Left lung (tissue), 10 donors: ENCODE data around the gene EYA2. TPM values are rescaled to one million over a fixed set of nuclear protein-coding genes. Genes with fewer than 3 reads are reported as not detected.

Experiments
- ATAC-seq: fragments of 200-7000 bp; cut with Tn5 transposase; one replicate; pipeline ENCODE4 v1.9.1; 2020; ENCODE audit warnings: moderate library complexity
- DNase-seq, 4 donors: peaks; one replicate each; pipeline ENCODE4 v3.0.0-alpha.2; 2013 to 2020
- H3K27ac ChIP-seq, 2 donors: fragments of 200-600 bp; sonication (generic) in 1 of 2; one replicate each; pipeline versions ENCODE4 v1.5.0 to v1.8.0; 2020 to 2021
- H3K27me3 ChIP-seq, 2 donors: fragments of 200-600 bp; sonication (generic) in 1 of 2; one replicate each; pipeline versions ENCODE4 v1.5.0 to v1.8.0; 2020 to 2021
- H3K36me3 ChIP-seq, 2 donors: fragments of 200-600 bp; sonication (generic) in 1 of 2; one replicate each; pipeline versions ENCODE4 v1.5.0 to v1.8.0; 2020 to 2021
- H3K4me1 ChIP-seq, 2 donors: fragments of 200-600 bp; one replicate each; pipeline ENCODE4 v1.8.0; 2021
- H3K4me3 ChIP-seq, 2 donors: fragments of 200-600 bp; sonication (generic) in 1 of 2; one replicate each; pipeline versions ENCODE4 v1.5.0 to v1.8.0; 2020 to 2021; ENCODE audit warnings: mild to moderate bottlenecking in 1 of 2
- H3K9me3 ChIP-seq, 2 donors: fragments of 200-600 bp; sonication (generic) in 1 of 2; one replicate each; pipeline versions ENCODE4 v1.5.0 to v1.8.0; 2020 to 2021
- intact Hi-C, 2 donors: fragments of 100-400 bp; cut with DNase I; formaldehyde crosslinking; loops; one replicate each; pipeline versions ENCODE4 v1.11.2 to v1.14.2; 2022
- polyA plus RNA-seq, 6 donors: library from polyadenylated mRNA; unstranded; fragments of 120-200 nt; gene quantifications; one replicate each; pipeline ENCODE4 v1.2.1, GENCODE V29; 2013; ENCODE audit not compliant: insufficient read length in 6 of 6
- total RNA-seq, 2 donors: library from RNA; stranded (reverse); fragmentation: NEBNext Ultra II Directional; extraction: Animal tissue kit (Norgen Biotek cat#: 25700); gene quantifications; one replicate each; pipeline ENCODE4 v1.2.1, GENCODE V29; 2021
- TF ChIP-seq, protein P1 (sequence below), 2 donors: fragments of 200-600 bp; sonication (generic) in 1 of 2; IDR thresholded peaks; one replicate each; pipeline versions ENCODE4 v1.5.0 to v1.8.0; 2021; ENCODE audit warnings: antibody characterized with exemption in 2 of 2
- donor health status: DM: no; HTN: yes; CAD: no.
- donor health status: DM: no; HTN: no; CAD: no.

Gene EYA2
- total and polyA plus RNA-seq, 8 donors: 0.77 to 2.3 (median 1.2) TPM

DNA sequence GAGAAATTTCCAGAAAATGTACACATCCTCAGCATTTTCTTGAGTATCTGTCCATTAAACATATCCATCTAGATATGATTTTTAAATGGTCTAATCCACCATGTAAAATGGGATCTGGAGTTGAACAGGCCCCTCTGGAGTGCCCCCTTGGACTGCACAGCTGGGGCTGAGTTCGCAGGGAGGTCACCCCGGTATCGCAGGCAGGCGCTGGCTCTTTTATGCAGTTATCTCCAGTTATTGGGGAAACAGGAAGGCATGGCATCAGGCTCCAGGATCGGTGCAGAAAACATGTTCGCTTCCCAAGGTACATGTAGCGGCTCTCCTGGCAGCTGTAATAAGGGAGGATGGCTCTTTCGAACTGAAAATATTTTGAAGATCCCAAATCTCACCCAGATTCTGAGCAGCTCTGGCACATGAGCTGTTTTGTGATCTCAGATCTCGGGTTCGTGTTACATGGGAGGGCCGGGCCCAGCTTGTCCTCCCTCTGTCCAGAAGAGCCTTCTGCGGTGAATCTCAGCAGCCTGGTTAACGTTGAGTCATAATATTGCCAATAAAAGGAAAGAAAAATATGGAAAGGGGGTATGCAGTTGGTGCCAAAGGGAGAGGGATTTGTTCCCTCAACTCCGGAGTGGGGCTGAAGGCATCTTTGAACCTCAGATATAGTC lies 167.7 kb downstream of the EYA2 start:
- no peak for DNase-seq
- no peaks in the 10 kb centered on the region for H3K4me1 ChIP-seq
- intact Hi-C loops: no loop called here

DNA sequence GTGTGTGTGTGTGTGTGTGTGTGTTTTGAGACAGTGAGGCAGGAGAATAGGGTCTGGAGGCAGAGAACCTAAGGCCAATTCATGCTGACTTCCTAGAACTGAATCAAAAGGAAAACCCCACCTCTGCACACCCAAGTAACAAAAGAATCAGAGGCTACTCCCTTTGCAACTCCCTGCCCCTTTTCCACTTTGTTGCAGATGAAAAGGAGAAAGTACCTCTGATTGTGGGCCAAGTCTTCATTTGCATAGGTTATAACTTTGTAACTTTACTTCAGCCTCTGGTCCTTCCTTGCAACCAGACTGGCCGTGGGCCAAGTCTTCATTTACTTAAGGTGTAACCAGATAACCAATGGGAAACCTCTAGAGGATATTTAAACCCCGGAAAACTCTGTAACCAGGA lies 168.8 kb downstream of the EYA2 start:
- Histone ChIP-seq H3K27me3 (peaks cover 0 to 2% of the 10 kb centered on the region in 2 donors), H3K4me3 (no peak overlapping the region), H3K36me3 (no peaks in the 10 kb centered on the region), H3K27ac (no peak overlapping the region), H3K9me3 (peaks cover 4 to 25% of the 10 kb centered on the region in 2 donors), H3K4me1 (no peaks in the 10 kb centered on the region)
- TF ChIP-seq, protein P1, sequence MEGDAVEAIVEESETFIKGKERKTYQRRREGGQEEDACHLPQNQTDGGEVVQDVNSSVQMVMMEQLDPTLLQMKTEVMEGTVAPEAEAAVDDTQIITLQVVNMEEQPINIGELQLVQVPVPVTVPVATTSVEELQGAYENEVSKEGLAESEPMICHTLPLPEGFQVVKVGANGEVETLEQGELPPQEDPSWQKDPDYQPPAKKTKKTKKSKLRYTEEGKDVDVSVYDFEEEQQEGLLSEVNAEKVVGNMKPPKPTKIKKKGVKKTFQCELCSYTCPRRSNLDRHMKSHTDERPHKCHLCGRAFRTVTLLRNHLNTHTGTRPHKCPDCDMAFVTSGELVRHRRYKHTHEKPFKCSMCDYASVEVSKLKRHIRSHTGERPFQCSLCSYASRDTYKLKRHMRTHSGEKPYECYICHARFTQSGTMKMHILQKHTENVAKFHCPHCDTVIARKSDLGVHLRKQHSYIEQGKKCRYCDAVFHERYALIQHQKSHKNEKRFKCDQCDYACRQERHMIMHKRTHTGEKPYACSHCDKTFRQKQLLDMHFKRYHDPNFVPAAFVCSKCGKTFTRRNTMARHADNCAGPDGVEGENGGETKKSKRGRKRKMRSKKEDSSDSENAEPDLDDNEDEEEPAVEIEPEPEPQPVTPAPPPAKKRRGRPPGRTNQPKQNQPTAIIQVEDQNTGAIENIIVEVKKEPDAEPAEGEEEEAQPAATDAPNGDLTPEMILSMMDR (IDR thresholded peaks at IDR 0.05): no peak
- intact Hi-C loops: no loop called here
- no peak for ATAC-seq
- peak in 1 of 4 donors; percentile 16 for DNase-seq

More for the DNA sequence above, 167.7 kb downstream of the EYA2 start:
- peaks cover 0 to 6% of the 10 kb centered on the region in 2 donors for H3K27me3 ChIP-seq
- peaks cover 3 to 14% of the 10 kb centered on the region in 2 donors for H3K9me3 ChIP-seq
- H3K4me3 ChIP-seq: no peak overlapping the region
- no peaks in the 10 kb centered on the region for H3K36me3 ChIP-seq
- ATAC-seq: no peak
- TF ChIP-seq, protein P1 (IDR thresholded peaks at IDR 0.05): no peak
- no peak overlapping the region for H3K27ac ChIP-seq

DNA sequence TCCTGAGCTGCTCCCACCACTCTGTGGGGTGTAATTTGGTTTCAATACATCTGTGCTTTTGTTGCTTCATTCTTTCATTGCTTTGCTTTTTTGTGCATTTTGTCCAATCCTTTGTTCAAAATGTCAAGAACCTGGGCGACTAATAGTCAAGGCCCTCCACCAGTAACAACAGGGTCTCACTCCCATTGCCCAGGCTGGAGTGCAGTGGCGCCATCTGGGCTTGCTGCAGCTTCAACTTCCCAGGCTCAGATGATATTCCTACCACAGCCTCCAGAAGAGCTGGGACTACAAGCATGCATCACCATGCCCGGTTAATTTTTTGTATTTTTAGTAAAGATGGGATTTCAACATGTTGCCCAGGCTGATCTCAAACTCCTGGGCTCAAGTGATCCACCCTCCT lies 169.2 kb downstream of the EYA2 start:
- ATAC-seq (no peak), DNase-seq (peak in 1 of 4 donors; percentile 35)
- peaks cover 4 to 29% of the 10 kb centered on the region in 2 donors for H3K9me3 ChIP-seq
- intact Hi-C loops: no loop called here
- no peaks in the 10 kb centered on the region for H3K36me3 ChIP-seq
- TF ChIP-seq, protein P1 (IDR thresholded peaks at IDR 0.05): no peak
- H3K4me3 ChIP-seq: no peak overlapping the region
- H3K27ac ChIP-seq: no peak overlapping the region
- H3K4me1 ChIP-seq: no peaks in the 10 kb centered on the region
- no peaks in the 10 kb centered on the region for H3K27me3 ChIP-seq

DNA sequence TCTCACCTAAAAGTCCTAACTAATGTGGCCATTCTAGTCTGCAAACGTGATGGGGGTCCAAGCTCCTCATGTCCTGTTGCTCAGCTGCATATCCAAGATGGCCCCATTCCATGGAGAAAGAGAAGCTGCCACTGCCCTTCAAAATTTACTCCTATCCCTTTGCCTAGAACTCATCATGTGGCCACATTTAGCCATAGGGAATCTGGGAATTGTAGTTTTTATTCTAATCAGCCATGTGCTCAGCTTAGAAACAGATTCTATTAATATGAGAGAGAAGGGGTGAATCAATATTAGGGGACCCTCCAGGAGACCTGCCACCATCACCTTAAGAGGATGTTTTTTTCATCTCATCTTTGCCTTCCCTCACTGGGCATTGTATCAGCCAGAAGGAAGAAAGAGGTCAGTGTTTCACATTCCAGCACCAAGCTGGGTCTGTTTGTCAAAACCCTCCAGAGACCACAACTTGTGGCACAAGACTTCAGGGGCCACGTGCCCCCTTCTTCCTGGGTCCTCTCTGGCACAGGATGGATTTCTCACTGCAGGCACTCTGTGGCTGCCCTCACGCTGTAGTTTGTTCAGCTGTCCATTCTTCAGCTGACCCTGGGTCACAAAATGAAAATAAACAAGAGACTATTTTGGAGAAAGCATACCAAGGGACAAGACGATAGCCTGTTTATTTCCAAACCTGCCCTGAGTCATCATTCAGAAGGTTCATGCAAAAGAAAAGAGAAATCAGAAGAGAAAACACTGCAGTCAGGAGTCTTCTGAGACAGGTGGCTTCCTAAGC lies 172.0 kb downstream of the EYA2 start:
- peaks cover 4 to 33% of the 10 kb centered on the region in 2 donors for H3K9me3 ChIP-seq
- H3K4me1 ChIP-seq: no peaks in the 10 kb centered on the region
- no peaks in the 10 kb centered on the region for H3K27me3 ChIP-seq
- H3K27ac ChIP-seq: no peak overlapping the region
- TF ChIP-seq, protein P1 (IDR thresholded peaks at IDR 0.05): no peak
- H3K36me3 ChIP-seq: no peaks in the 10 kb centered on the region
- DNase-seq (no peak), ATAC-seq (no peak)
- intact Hi-C loops: no loop called here
- no peak overlapping the region for H3K4me3 ChIP-seq

DNA sequence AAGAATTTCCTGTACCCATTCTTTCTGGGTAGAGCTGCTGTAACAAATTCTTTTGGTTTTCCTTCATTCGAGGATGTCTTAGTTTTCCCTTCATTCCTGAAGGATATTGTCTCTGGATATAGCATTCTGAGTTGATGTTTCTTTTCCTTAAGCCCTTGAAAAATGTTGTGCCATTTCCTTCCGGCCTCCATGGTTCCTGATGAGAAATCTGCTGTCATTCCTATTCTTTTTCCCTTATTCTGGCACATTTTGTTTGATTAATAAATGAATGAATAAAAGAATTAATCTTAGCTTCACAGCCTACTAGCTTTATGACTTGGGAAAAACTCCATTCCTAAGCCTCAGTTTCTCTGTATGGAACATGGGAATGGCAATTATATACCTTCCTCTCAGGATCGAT lies 173.1 kb downstream of the EYA2 start:
- TF ChIP-seq, protein P1 (IDR thresholded peaks at IDR 0.05): no peak
- no peak for DNase-seq
- Histone ChIP-seq H3K4me1 (no peaks in the 10 kb centered on the region), H3K4me3 (no peak overlapping the region), H3K27me3 (no peaks in the 10 kb centered on the region), H3K9me3 (peaks cover 4 to 33% of the 10 kb centered on the region in 2 donors), H3K36me3 (no peaks in the 10 kb centered on the region), H3K27ac (no peak overlapping the region)
- ATAC-seq: no peak
- intact Hi-C loops: no loop called here
